HepG2 (cell line): ENCODE results near the gene PAM16. TPM values are rescaled to one million over a fixed set of nuclear protein-coding genes. Genes with fewer than 3 reads are reported as not detected.

Experiments
- ATAC-seq: fragments of 200-7000 bp; cut with Tn5 transposase; 3 replicates; pipeline ENCODE4 v1.9.1; 2020; ENCODE audit warnings: mild to moderate bottlenecking, moderate library complexity
- BruUV-seq: library from RNA; stranded (reverse); fragments of 400-500 nt; replicated peaks from 2 replicates; lab custom pipeline; 2021; lab: Mats Ljungman, UMichigan
- CTCF ChIA-PET: fragments of 300-600 bp; formaldehyde crosslinking; extraction: SDS; loops from one replicate; lab custom pipeline; 2021; ENCODE audit warnings: low total read pairs, inconsistent platforms, low intra/inter-chr PET ratio; lab: Yijun Ruan, JAX
- POLR2A ChIA-PET: fragments of 350-600 bp; sonication (Branson Sonifier 250); formaldehyde crosslinking; loops from one replicate; lab custom pipeline; 2020; ENCODE audit warnings: antibody characterized with exemption, inconsistent platforms; lab: Yijun Ruan, JAX
- DNase-seq: peaks from one replicate; pipeline ENCODE4 v3.0.0-alpha.2; 2015; ENCODE audit warnings: low spot score
- FAIRE-seq: peaks from 3 replicates; lab custom pipeline; 2011; peaks lifted over from hg19 to GRCh38; lab: Jason Lieb, UNC
- H2AFZ ChIP-seq: one replicate; pipeline ENCODE4 v1.6.1; 2011; ENCODE audit warnings: low read length, inconsistent platforms
- H3K27ac ChIP-seq: fragments of 300-600 bp; 3 replicates; pipeline ENCODE4 v1.8.0; 2011; ENCODE audit warnings: mixed run types, mild to moderate bottlenecking, mixed read lengths, low read length, inconsistent platforms; ENCODE audit not compliant: insufficient read depth; ENCODE audit errors: extremely low read length
- H3K27me3 ChIP-seq, 2 experiments: fragments of 200-600 bp in 1 of 2; 2 replicates in 1 of 2; 3 replicates in 1 of 2; pipeline versions ENCODE4 v1.6.0 to v1.8.0; 2011; ENCODE audit warnings: low read length in 2 of 2, mild to moderate bottlenecking in 2 of 2, moderate library complexity in 2 of 2, inconsistent platforms in 1 of 2; ENCODE audit not compliant: insufficient read depth in 2 of 2, control insufficient read depth in 1 of 2
- H3K36me3 ChIP-seq, 2 experiments: fragments of 200-600 bp in 1 of 2; replicated peaks in 1 of 2; 2 replicates in 1 of 2; 3 replicates in 1 of 2; pipeline versions ENCODE4 v1.5.1 to v1.8.0; 2011; ENCODE audit warnings: low read length in 2 of 2, inconsistent platforms in 1 of 2; ENCODE audit not compliant: insufficient read depth in 2 of 2, control insufficient read depth in 1 of 2
- H3K4me1 ChIP-seq: 2 replicates; pipeline ENCODE4 v1.5.1; 2012; ENCODE audit warnings: low read length, inconsistent platforms; ENCODE audit not compliant: insufficient read depth
- H3K4me2 ChIP-seq: 2 replicates; pipeline ENCODE4 v1.6.0; 2011; ENCODE audit warnings: low read depth, low read length, inconsistent platforms
- H3K4me3 ChIP-seq, 3 experiments: fragments of 200-600 bp in 1 of 3; sonication (generic), shearing (Covaris generic) in 1 of 3; replicated peaks in 1 of 3; 2 replicates each; pipeline ENCODE4 v1.5.1; 2011 to 2016; ENCODE audit warnings: low read length in 3 of 3, inconsistent platforms in 2 of 3, low read depth in 2 of 3, mild to moderate bottlenecking in 2 of 3, control low read depth in 1 of 3, mixed read lengths in 1 of 3; ENCODE audit not compliant: insufficient read depth in 1 of 3
- H3K79me2 ChIP-seq: one replicate; pipeline ENCODE4 v1.6.1; 2011; ENCODE audit warnings: low read length, inconsistent platforms; ENCODE audit not compliant: insufficient read depth
- H3K9ac ChIP-seq: 2 replicates; pipeline ENCODE4 v1.6.0; 2011; ENCODE audit warnings: mild to moderate bottlenecking, low read depth, low read length, inconsistent platforms; ENCODE audit not compliant: insufficient read depth
- H3K9me3 ChIP-seq: 2 replicates; pipeline ENCODE4 v1.5.1; 2012; ENCODE audit warnings: mild to moderate bottlenecking, low read length
- H4K20me1 ChIP-seq: 2 replicates; pipeline ENCODE4 v1.6.0; 2011; ENCODE audit warnings: inconsistent platforms, mild to moderate bottlenecking, low read length, moderate library complexity; ENCODE audit not compliant: insufficient read depth
- AGO1 ChIP-seq: fragments of 200-400 bp; formaldehyde crosslinking; IDR thresholded peaks from 2 replicates; pipeline ENCODE4 v1.6.1; 2017; ENCODE audit warnings: mild to moderate bottlenecking, low read depth, low read length, moderate library complexity; ENCODE audit not compliant: poor library complexity, severe bottlenecking
- AGO2 ChIP-seq: fragments of 200-400 bp; formaldehyde crosslinking; optimal IDR thresholded peaks from 2 replicates; pipeline ENCODE3; 2017; ENCODE audit warnings: mild to moderate bottlenecking, low read depth, low read length, moderate library complexity
- JUN ChIP-seq: sonication (generic); formaldehyde crosslinking; IDR thresholded peaks from 2 replicates; pipeline ENCODE4 v1.4.0; 2020; ENCODE audit warnings: mild to moderate bottlenecking, missing genetic modification reagents
- POLR2A ChIP-seq, 2 experiments: IDR thresholded peaks; 2 replicates each; pipeline ENCODE4 v1.6.1; 2011; ENCODE audit warnings: low read depth in 2 of 2, low read length in 2 of 2, mild to moderate bottlenecking in 1 of 2, moderate library complexity in 1 of 2; ENCODE audit not compliant: insufficient read depth in 1 of 2
- POLR2G ChIP-seq: fragments of 200-400 bp; formaldehyde crosslinking; IDR thresholded peaks from 2 replicates; pipeline ENCODE4 v1.6.1; 2018; ENCODE audit warnings: mild to moderate bottlenecking, low read depth, low read length, moderate library complexity
- RBM22 ChIP-seq: fragments of 200-400 bp; formaldehyde crosslinking; optimal IDR thresholded peaks from 2 replicates; pipeline ENCODE3; 2017; ENCODE audit warnings: mild to moderate bottlenecking, low read length, moderate library complexity
- ZBTB40 ChIP-seq, 2 experiments: fragments of 450-650 bp in 1 of 2; sonication (generic) in 1 of 2; formaldehyde crosslinking in 1 of 2; IDR thresholded peaks; 2 replicates each; pipeline versions ENCODE4 v1.6.1 to v1.8.0; 2016 to 2022; ENCODE audit warnings: antibody characterized with exemption in 1 of 2, mild to moderate bottlenecking in 1 of 2, missing genetic modification reagents in 1 of 2
- ZNF350 ChIP-seq: sonication (generic); formaldehyde crosslinking; IDR thresholded peaks from 2 replicates; pipeline ENCODE4 v1.4.0; 2020; ENCODE audit warnings: mild to moderate bottlenecking, low read depth, missing genetic modification reagents, borderline replicate concordance
- WGBS: methylation state at CpG from one replicate; pipeline ENCODE4 v1.1.6; 2017; ENCODE audit warnings: low lambda C conversion rate; 5-methylcytosine and 5-hydroxymethylcytosine counted together
- in situ Hi-C: cut with HindIII; loops from 2 replicates; pipeline ENCODE4 v1.10.0; 2017; ENCODE audit warnings: low pct_unique_long_range_greater_than_20kb; ENCODE audit not compliant: extremely low pct_ligation_motif_present
- intact Hi-C: fragments of 100-400 bp; cut with micrococcal nuclease; formaldehyde crosslinking; loops from one replicate; pipeline ENCODE4 v1.10.0; 2022; ENCODE audit not compliant: unreplicated experiment
- polyA plus RNA-seq, 8 experiments: library from polyadenylated mRNA; depleted of rRNA in 3 of 8; stranded (reverse) in 7 of 8; unstranded in 1 of 8; fragments of >200 nt; fragmentation: Illumina TruSeq in 4 of 8; extraction: Trizol in 4 of 8; gene quantifications; 2 replicates each; pipeline versions ENCODE4 v1.2.1 to v1.2.3, GENCODE V29; 2011 to 2016; ENCODE audit warnings: low read depth in 4 of 8, missing spikeins in 1 of 8, mixed read lengths in 1 of 8; ENCODE audit not compliant: insufficient read depth in 1 of 8
- total RNA-seq, 5 experiments: library from RNA; depleted of rRNA; stranded (reverse); fragments of >200 nt; fragmentation: Illumina TruSeq; extraction: Trizol; gene quantifications; 2 replicates each; pipeline ENCODE4 v1.2.3, GENCODE V29; 2016; ENCODE audit warnings: low read depth in 1 of 5

PAM16 gene
- total and polyA plus RNA-seq, 2 of the 13 experiments (the other 11 are each of a cell fraction or from before 2014, with no cell fraction given) = 51.5 to 51.8 TPM

- no TSS peak for BruUV-seq
- no peaks in the 10 kb centered on the region for H3K4me1 ChIP-seq
Measured at GRCh38 chr16:4337540-4338088, 13.5 kb downstream of the PAM16 start.

More at GRCh38 chr16:4337540-4338088, 13.5 kb downstream of the PAM16 start:
- ATAC-seq = 0 out of 3 replicates have a peak, but pooled peaks have one; percentile 5
- H3K27me3 ChIP-seq = no peaks in the 10 kb centered on the region
- no peak overlapping the region for H3K27ac ChIP-seq
- in situ Hi-C loops = no loop called here
- CTCF ChIA-PET = no interaction called here
- POLR2A ChIA-PET = interaction anchor here (1.9 kb wide), 1 partner anchor 13 kb away, joined by 5 read pairs; no protein-coding TSS in a partner anchor
- intact Hi-C loops = no loop called here
- H3K4me3 ChIP-seq = no peak overlapping the region
- no peak for FAIRE-seq
- no peaks in the 10 kb centered on the region for H3K9me3 ChIP-seq
- no peak overlapping the region for H2AFZ ChIP-seq
- H3K36me3 ChIP-seq = peaks cover 5 to 26% of the 10 kb centered on the region in 2 experiments; a peak in 3 of 5 replicates
- TF ChIP-seq RBM22 (peak; percentile 68), ZBTB40 (IDR thresholded peaks at IDR 0.05) (no peak), ZBTB40 (CRISPR knock-in tag; IDR thresholded peaks at IDR 0.05) (no peak), ZNF350 (CRISPR knock-in tag) (no peak), POLR2A (IDR thresholded peaks at IDR 0.05; ENCODE audit: insufficient read depth in 1 of 2, low read depth in 2 of 2, low read length in 2 of 2) (0 out of 4 replicates have a peak, but pooled peaks of 1 of the 2 experiments have one; percentile 10), POLR2G (0 out of 2 replicates have a peak, but pooled peaks have one; percentile 9), AGO1 (peak; percentile 38), AGO2 (peak; percentile 92), JUN (CRISPR knock-in tag) (no peak)
- H3K4me2 ChIP-seq = no peak overlapping the region
- H3K79me2 ChIP-seq = no peaks in the 10 kb centered on the region
- 94% methylated on average over 8 of the region's 12 CpGs for WGBS
- no peaks in the 10 kb centered on the region for H4K20me1 ChIP-seq
- no peak for DNase-seq
- H3K9ac ChIP-seq = no peak overlapping the region
